ENCODE results near the gene JAGN1.
"Not testable (repeated sequence)": the region's sequence is repeated elsewhere in the genome, so short reads cannot be mapped to it uniquely, and the experiment has no call there.

The JAGN1 gene

GRCh38 chr3:9898467-9899241 is 8.2 kb downstream of the JAGN1 start:
- no peak for DNase-seq

- no peak for DNase-seq
Measured at GRCh38 chr3:9899289-9899791, 8.9 kb downstream of the JAGN1 start.

- DNase-seq, result not testable (repeated sequence)
Measured at GRCh38 chr3:9900965-9901415, 10.6 kb downstream of the JAGN1 start.

GRCh38 chr3:9901967-9902366 is 11.6 kb downstream of the JAGN1 start:
- DNase-seq, result peak; percentile 68

DNA sequence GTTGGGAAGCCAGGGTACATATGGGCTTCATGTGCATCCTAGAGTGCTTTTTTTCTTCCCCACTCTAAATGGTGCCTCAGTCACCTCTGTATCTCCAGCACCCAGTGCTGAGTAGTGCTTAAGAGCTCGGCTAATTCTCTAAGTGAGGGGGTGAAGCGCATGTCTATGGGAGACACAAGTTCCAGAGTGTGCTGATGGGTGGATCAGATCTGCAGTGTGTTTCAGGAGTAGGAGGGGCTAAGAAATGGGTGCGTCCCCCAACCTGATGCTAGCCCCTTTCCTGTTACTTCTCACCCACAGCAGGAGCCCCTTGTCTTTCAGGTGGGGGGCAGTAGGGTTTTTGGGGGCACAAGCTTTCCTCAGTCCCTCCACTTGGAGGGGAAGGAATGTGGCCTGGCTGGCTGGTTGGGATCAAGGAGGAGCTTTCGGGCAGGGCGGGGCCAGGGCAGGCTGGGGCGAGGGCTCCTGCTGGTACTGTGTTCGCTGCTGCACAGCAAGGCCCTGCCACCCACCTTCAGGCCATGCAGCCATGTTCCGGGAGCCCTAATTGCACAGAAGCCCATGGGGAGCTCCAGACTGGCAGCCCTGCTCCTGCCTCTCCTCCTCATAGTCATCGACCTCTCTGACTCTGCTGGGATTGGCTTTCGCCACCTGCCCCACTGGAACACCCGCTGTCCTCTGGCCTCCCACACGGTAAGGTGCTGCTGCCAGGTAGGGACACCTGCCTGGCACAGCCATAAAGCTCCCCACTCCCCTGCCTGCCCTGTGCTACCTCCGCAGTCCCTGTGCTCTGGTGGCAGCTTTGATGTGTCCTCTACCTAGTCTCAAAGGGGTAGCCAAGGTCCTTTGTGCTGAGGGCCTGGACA is 12.2 kb downstream of the JAGN1 start, which contains the start of gene IL17RE:
TSS of gene IL17RE (plus strand) at position 477 of the 866 bp plus-strand sequence. CDS start at position 562, 85 bp downstream.
- peak; percentile 52 for DNase-seq

DNA sequence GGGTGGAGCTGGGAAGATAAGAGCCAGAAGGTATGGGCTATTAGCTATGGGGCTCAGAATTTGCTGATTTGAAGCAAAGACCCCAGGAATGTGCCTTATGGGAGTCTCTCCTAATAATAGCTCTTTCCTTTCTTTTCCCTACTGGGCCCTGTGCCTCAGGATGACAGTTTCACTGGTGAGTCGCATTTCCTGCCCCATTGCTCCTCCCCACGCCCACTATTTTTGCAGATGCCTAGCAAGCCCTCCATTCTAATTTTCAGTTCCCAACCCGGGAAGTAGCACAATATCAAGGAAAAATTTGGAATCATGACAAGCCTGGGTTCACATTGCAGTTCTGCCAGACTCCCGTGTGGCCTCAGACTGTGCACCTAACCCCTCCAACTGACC is 12.8 kb downstream of the JAGN1 start:
- no peak for DNase-seq

DNA sequence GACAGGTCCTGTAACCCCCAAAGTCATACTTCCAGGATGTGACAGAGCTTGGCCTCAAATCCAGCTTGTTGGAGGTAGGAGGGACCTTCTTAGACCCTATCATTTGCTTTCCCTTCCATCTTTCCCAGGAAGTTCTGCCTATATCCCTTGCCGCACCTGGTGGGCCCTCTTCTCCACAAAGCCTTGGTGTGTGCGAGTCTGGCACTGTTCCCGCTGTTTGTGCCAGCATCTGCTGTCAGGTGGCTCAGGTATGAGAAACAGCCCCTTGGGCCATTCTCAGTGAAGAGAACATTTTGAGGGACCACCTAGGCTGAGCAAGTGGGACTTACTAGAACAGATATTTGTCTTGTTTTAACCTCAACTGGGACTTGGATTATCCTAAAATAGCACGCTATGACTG is 13.5 kb downstream of the JAGN1 start:
- DNase-seq, result no peak

DNA sequence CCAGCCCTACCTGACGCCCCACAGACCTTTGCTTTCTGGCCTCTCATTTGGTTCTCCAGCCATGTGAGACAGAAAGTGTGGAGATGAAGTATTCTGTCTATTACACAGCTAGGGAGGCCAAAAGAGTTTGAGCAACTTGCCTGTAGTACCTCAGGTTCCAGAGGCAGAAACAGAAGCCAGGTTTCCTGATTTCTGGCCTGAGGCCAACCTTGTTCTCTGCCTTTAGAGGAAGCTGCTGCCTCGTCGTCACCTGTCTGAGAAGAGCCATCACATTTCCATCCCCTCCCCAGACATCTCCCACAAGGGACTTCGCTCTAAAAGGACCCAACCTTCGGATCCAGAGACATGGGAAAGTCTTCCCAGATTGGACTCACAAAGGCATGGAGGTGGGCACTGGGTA is 16.1 kb downstream of the JAGN1 start:
- DNase-seq, result no peak

DNA sequence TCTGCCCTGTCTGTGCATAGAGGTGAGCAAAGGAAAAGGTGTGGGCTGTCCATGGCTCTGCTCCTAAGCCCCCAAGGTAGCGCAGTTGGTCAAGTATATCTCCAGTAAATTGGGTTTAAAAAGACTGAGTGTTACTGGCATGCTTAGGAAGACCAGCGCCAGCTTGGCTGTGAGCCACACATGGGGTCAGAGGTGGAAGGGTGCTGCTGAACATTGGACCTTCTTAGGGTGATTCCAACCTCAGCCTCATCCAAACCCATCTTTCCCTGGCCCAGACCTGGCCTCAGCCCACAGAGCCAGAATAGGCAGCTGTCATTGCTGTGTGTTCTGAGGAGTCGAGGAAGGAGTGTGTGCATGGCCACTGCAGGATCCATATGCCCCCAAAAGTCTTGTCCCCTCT is 17.9 kb downstream of the JAGN1 start:
- DNase-seq, result no peak

GRCh38 chr3:9909221-9910013 is 19.0 kb downstream of the JAGN1 start:
- DNase-seq, result no peak

DNA sequence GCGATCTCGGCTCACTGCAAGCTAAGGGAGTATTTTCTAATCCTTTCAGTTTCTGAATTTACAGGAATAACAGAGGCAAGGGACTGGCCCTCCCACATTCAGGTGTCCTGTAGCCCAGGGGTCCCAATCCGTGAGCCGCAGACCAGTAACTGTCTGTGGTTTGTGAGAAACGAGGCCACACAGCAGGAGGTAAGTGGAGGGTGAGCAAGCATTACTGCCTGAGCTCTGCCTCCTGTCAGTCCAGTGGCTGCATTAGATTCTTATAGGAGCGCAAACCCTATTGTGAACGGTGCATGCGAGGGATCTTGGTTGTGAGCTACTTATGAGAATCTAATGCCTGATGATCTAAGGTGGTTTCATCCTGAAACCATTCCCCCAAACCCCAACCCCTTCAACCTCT is 21.5 kb downstream of the JAGN1 start:
- DNase-seq, result peak; percentile 49

- peak; percentile 91 for DNase-seq
Measured at GRCh38 chr3:9912294-9912935, 22.0 kb downstream of the JAGN1 start.

- DNase-seq, result no peak
Measured at GRCh38 chr3:9913601-9914000, 23.2 kb downstream of the JAGN1 start.

- DNase-seq, result no peak
Measured at GRCh38 chr3:9914011-9914410, 23.6 kb downstream of the JAGN1 start.

DNA sequence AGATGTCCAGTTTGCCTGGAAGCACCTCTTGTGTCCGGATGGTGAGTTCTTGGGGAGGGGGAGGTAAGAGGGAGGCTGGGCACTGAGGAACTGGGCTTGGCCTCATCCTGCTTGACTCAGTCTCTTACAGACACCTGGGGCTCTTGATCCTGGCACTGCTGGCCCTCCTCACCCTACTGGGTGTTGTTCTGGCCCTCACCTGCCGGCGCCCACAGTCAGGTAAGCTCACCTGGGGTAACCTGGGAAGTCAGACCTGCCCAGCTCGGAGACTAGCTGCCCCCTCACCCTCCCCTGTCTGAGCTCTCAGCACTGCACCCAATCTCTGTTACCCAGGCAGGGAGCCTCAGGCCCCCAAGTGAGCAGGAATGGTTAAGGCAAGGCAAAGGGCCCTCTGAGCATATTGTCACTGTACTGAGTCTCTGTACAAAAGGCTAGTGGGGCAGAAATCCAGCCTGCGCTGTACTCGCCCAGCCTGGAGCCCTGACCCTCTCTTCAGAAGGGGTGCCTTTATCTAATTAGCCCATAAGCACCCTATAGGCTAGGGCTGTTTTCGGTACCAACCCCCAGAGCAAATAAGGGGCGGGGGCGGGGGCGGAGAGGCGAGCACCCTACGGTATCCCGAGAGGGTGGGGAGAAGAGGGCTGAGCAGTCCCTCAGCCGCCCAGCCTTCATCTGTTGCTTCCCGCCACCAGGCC is 24.3 kb downstream of the JAGN1 start:
- peak; percentile 90 for DNase-seq

DNA sequence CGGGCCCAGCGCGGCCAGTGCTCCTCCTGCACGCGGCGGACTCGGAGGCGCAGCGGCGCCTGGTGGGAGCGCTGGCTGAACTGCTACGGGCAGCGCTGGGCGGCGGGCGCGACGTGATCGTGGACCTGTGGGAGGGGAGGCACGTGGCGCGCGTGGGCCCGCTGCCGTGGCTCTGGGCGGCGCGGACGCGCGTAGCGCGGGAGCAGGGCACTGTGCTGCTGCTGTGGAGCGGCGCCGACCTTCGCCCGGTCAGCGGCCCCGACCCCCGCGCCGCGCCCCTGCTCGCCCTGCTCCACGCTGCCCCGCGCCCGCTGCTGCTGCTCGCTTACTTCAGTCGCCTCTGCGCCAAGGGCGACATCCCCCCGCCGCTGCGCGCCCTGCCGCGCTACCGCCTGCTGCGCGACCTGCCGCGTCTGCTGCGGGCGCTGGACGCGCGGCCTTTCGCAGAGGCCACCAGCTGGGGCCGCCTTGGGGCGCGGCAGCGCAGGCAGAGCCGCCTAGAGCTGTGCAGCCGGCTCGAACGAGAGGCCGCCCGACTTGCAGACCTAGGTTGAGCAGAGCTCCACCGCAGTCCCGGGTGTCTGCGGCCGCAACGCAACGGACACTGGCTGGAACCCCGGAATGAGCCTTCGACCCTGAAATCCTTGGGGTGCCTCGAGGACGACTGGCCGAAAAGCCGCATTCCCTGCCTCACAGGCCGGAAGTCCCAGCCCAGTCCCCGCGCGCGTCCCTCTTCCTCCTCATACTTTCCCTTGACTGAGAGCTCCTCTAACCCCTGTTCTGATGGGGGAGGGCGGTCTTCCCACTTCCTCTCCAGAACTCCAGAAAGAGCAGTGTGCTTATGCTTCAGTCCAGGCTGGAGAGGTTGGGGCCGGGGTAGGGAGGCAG is 25.1 kb downstream of the JAGN1 start:
- DNase-seq, result peak; percentile 67

DNA sequence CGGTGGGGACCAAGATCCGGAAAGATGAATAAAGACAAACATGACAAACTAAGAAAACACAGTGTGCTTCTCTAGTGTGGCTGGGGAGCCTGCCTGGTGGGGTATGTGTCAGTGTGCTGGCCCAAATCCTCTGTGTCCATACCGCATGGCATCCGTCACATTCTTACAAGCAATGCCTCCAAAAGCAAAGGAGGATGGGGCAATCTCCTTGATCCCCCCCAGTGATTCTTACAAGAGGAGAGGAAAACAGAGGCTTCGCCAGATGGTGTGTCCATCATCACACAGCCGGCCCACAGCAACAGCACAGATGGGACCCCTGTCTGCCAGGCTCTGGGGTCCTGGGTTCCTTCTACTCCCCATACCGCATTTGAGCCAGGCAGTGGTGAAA is 25.9 kb downstream of the JAGN1 start:
- peak; percentile 33 for DNase-seq

DNA sequence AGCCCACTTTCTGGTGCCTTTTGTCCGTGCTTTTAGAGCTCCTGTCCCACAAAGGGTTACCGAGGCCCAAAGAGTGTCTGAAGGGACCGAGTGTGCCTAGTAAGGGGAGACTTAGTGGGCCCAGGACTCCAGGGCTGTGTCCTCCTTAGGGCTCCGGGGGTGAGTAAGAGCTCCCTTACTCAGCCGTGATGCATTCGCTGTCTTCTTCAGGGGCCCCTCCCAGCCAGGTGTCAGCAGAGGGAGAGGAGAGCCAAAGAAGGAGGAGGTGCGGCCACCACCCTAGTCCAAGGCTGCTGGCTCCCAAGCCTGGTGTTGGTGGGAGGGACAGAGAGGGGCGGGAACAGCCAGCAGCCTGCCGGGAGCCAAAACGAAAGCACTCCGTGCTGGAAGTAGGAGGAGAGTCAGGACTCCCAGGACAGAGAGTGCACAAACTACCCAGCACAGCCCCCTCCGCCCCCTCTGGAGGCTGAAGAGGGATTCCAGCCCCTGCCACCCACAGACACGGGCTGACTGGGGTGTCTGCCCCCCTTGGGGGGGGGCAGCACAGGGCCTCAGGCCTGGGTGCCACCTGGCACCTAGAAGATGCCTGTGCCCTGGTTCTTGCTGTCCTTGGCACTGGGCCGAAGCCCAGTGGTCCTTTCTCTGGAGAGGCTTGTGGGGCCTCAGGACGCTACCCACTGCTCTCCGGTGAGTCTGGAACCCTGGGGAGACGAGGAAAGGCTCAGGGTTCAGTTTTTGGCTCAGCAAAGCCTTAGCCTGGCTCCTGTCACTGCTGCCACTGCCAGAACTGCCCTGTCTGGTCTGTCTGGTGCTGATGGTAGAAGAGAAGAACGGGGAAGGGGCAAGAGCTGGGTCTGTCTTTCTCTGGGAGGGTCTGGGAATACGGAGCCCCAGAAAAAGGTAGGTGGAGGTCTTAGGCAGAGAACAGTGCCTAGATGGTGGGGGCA is 26.6 kb downstream of the JAGN1 start, which contains the start of gene IL17RC:
TSS of gene IL17RC (plus strand) at position 365 of the 947 bp plus-strand sequence. CDS start at position 583, 218 bp downstream.
- peak; percentile 88 for DNase-seq

GRCh38 chr3:9917820-9918219 is 27.4 kb downstream of the JAGN1 start:
- DNase-seq, result no peak

Measured in hematopoietic multipotent progenitor cell treated with erythropoietin and hydrocortisone succinate and interleukin-3 and kit ligand, for 4 days (in vitro differentiated cells).